Measurements from ENCODE around the gene FCHSD1. TPM values are rescaled to one million over a fixed set of nuclear protein-coding genes. Genes with fewer than 3 reads are reported as not detected.

Gene FCHSD1
- total RNA-seq, 4 donors from 2014 or later, result 15.2 to 28.3 (median 22.7) TPM

DNA sequence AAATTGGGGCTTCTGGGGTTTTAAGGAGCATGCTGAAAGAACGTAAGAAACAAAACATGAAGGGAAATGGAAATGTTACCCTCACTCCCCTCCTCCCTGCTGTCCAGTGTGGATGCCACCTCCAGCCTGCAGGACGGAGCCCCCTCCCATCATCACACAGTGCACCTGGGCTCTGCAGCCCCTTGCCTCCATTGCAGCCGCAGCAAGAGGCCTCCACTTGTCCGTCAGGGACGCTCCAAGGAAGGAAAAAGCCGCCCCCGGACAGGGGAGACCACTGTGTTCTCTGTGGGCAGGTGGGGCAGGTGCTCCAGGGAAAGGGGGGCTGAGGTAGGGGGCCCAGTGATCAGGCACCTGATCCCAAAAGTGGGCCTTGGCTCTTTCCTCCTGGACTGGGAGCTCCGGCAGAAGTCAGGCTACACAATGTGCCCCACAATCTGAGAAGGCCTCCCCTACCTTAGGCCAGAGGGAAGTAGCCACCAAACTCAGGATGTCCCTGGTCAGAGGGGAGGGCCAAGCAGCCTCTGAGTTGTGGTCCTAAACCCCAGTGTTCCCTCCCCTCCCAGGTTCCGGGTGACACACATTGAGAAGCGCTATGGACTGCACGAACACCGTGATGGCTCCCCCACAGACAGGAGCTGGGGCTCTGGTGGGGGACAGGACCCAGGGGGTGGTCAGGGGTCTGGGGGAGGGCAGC is 11.7 kb downstream of the FCHSD1 start:
- peaks cover 27 to 30% of the 10 kb centered on the region in 2 donors for H3K4me1 ChIP-seq
- no peak for TF ChIP-seq POLR2A (IDR thresholded peaks at IDR 0.05)
- TF ChIP-seq, protein P1, sequence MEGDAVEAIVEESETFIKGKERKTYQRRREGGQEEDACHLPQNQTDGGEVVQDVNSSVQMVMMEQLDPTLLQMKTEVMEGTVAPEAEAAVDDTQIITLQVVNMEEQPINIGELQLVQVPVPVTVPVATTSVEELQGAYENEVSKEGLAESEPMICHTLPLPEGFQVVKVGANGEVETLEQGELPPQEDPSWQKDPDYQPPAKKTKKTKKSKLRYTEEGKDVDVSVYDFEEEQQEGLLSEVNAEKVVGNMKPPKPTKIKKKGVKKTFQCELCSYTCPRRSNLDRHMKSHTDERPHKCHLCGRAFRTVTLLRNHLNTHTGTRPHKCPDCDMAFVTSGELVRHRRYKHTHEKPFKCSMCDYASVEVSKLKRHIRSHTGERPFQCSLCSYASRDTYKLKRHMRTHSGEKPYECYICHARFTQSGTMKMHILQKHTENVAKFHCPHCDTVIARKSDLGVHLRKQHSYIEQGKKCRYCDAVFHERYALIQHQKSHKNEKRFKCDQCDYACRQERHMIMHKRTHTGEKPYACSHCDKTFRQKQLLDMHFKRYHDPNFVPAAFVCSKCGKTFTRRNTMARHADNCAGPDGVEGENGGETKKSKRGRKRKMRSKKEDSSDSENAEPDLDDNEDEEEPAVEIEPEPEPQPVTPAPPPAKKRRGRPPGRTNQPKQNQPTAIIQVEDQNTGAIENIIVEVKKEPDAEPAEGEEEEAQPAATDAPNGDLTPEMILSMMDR (IDR thresholded peaks at IDR 0.05), result no peak
- no peaks in the 10 kb centered on the region for H3K36me3 ChIP-seq
- 85 to 94% methylated on average over 5 to 7 of the region's 12 CpGs for WGBS, 2 donors
- H3K27ac ChIP-seq, result no peak overlapping the region
- intact Hi-C loops (cut with DNase I), result no loop called here
- no peaks in the 10 kb centered on the region for H3K27me3 ChIP-seq
- no peak for DNase-seq
- H3K9me3 ChIP-seq, result no peaks in the 10 kb centered on the region
- no peak overlapping the region for H3K4me3 ChIP-seq (replicated peaks in 1 of 3)

DNA sequence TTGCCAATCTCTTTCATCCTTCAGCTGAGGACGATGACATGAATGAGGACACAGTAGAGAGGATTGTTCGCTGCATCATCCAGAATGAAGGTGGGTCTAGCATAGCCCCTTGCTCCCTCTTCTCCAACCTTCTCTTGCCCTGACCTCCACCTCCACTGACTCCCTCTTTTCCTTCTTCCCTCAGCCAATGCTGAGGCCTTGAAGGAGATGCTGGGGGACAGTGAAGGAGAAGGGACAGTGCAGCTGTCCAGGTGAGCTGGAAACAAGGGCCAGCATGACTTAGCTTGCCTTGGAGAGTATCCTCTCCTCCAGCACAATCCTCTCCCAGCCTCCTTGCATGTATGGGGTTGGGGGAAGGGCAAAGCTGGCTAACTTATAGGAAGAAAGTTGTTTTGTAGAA is 12.4 kb downstream of the FCHSD1 start:
- Histone ChIP-seq H3K4me3 (replicated peaks in 1 of 3) (no peak overlapping the region), H3K9me3 (no peaks in the 10 kb centered on the region), H3K4me1 (peaks cover 30 to 34% of the 10 kb centered on the region in 2 donors), H3K36me3 (no peaks in the 10 kb centered on the region), H3K27ac (no peak overlapping the region), H3K27me3 (no peaks in the 10 kb centered on the region)
- TF ChIP-seq, protein P1 (IDR thresholded peaks at IDR 0.05), result no peak
- TF ChIP-seq POLR2A (IDR thresholded peaks at IDR 0.05), result no peak
- no peak for DNase-seq
- WGBS, 2 donors, result 93% methylated on average over 2 of the region's 2 CpGs
- intact Hi-C loops (cut with DNase I), result no loop called here

- Histone ChIP-seq H3K27me3 (no peaks in the 10 kb centered on the region), H3K36me3 (no peaks in the 10 kb centered on the region), H3K4me3 (replicated peaks in 1 of 3) (peak overlapping the region; percentile 70 to 99 (median 76)), H3K27ac (no peak overlapping the region), H3K4me1 (peaks cover 30 to 34% of the 10 kb centered on the region in 2 donors), H3K9me3 (no peaks in the 10 kb centered on the region)
- 6 to 11% methylated on average over 18 to 19 of the region's 40 CpGs for WGBS, 2 donors
- DNase-seq, result peak; percentile 64 to 66
- intact Hi-C loops (cut with DNase I), result no loop called here
- TF ChIP-seq POLR2A (IDR thresholded peaks at IDR 0.05), result no peak
- TF ChIP-seq, protein P1 (IDR thresholded peaks at IDR 0.05), result peak in 2 of 6 experiments; percentile 21 to 25
These were observed 13.3 kb downstream of the FCHSD1 start for GRCh38 chr5:141637767-141638419.

GRCh38 chr5:141637123-141637766 is 14.0 kb downstream of the FCHSD1 start:
- peak in 1 of 2 donors; percentile 31 for DNase-seq
- peak overlapping the region in 1 of 3 donors; percentile 50 for H3K27ac ChIP-seq
- WGBS, 2 donors, result 1 to 2% methylated on average over 18 to 36 of the region's 63 CpGs

More at GRCh38 chr5:141637123-141637766, 14.0 kb downstream of the FCHSD1 start:
- no peak for TF ChIP-seq POLR2A (IDR thresholded peaks at IDR 0.05)
- TF ChIP-seq, protein P1 (IDR thresholded peaks at IDR 0.05), result no peak
- Histone ChIP-seq H3K27me3 (no peaks in the 10 kb centered on the region), H3K4me1 (peaks cover 30 to 34% of the 10 kb centered on the region in 2 donors), H3K9me3 (no peaks in the 10 kb centered on the region), H3K4me3 (replicated peaks in 1 of 3) (peak overlapping the region; percentile 70 to 99 (median 76)), H3K36me3 (no peaks in the 10 kb centered on the region)
- intact Hi-C loops (cut with DNase I), result no loop called here

Data from thyroid gland (tissue), 4 donors.